Activated naive CD8-positive, alpha-beta T cell (primary cell): ENCODE measurements around the gene CCDC40.

Experiments
- H3K27ac Mint-ChIP-seq: one replicate; pipeline ENCODE4 v1.8.0; 2021; ENCODE audit warnings: mixed read lengths
- H3K27me3 Mint-ChIP-seq: one replicate; pipeline ENCODE4 v1.8.0; 2021; ENCODE audit warnings: mixed read lengths
- H3K36me3 Mint-ChIP-seq: one replicate; pipeline ENCODE4 v1.8.0; 2021; ENCODE audit warnings: mixed read lengths
- H3K4me1 Mint-ChIP-seq: one replicate; pipeline ENCODE4 v1.8.0; 2021; ENCODE audit warnings: low read depth, mixed read lengths
- H3K4me3 Mint-ChIP-seq: one replicate; pipeline ENCODE4 v1.8.0; 2021; ENCODE audit warnings: mild to moderate bottlenecking, mixed read lengths
- H3K9me3 Mint-ChIP-seq: one replicate; pipeline ENCODE4 v1.8.0; 2021; ENCODE audit warnings: low read depth, mixed read lengths

CCDC40 gene

GRCh38 chr17:80145076-80146075 lies 108.9 kb downstream of the CCDC40 start:
- Mint-ChIP-seq H3K36me3 (peaks cover 8% of the 10 kb centered on the region), H3K27me3 (no peaks in the 10 kb centered on the region), H3K9me3 (no peaks in the 10 kb centered on the region), H3K27ac (peak overlapping the region; percentile 81), H3K4me1 (peaks cover 34% of the 10 kb centered on the region), H3K4me3 (peak overlapping the region; percentile 99)

GRCh38 chr17:80146121-80147034 lies 109.9 kb downstream of the CCDC40 start:
- Mint-ChIP-seq H3K9me3 (no peaks in the 10 kb centered on the region), H3K4me3 (peak overlapping the region; percentile 99), H3K36me3 (peaks cover 8% of the 10 kb centered on the region), H3K27ac (peak overlapping the region; percentile 96), H3K4me1 (peaks cover 34% of the 10 kb centered on the region), H3K27me3 (no peaks in the 10 kb centered on the region)

GRCh38 chr17:80147035-80147822 lies 110.8 kb downstream of the CCDC40 start, which contains the start of gene EIF4A3:
Gene EIF4A3 (minus strand): TSS chr17:80147128. CDS start chr17:80146961, 167 bp downstream.
- no peaks in the 10 kb centered on the region for H3K27me3 Mint-ChIP-seq
- peaks cover 8% of the 10 kb centered on the region for H3K36me3 Mint-ChIP-seq
- H3K9me3 Mint-ChIP-seq = no peaks in the 10 kb centered on the region
- peaks cover 38% of the 10 kb centered on the region for H3K4me1 Mint-ChIP-seq
- peak within 1 kb of the TSS; percentile 99 for H3K4me3 Mint-ChIP-seq
- peak within 1 kb of the TSS; percentile 96 for H3K27ac Mint-ChIP-seq
